Testis (tissue), 2 donors: ENCODE measurements around the gene MTF1.

ENCODE experiments used
- POLR2A ChIP-seq: fragments of 450-650 bp; IDR thresholded peaks from one replicate; pipeline ENCODE4 v1.6.1; 2017; ENCODE audit warnings: antibody characterized with exemption, mild to moderate bottlenecking, moderate library complexity
- TF ChIP-seq, protein P1 (sequence below), 3 experiments: fragments of 450-650 bp in 2 of 3; fragments of 200-600 bp in 1 of 3; sonication (generic) in 1 of 3; IDR thresholded peaks; one replicate each; pipeline ENCODE4 v1.5.1; 2016 to 2019; ENCODE audit warnings: antibody characterized with exemption in 3 of 3, mild to moderate bottlenecking in 2 of 3, moderate library complexity in 1 of 3

DNA sequence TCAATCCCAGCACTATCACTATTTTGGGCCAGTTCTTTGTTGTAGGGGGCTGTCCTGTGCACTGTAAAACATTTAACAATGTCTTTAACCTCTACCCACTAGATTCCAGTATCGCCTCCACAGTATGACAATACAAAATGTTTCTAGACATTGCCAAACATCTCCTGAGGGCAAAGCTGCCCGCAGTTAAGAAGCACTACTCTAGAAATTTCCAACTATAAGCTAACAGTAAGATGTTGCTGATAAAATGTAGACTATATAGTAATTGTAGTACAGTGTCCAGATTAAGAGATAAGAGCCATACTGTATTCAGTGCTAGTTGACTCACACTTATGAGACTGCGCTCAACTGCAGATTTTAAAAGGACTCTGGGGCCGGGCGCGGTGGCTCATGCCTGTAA lies 5.0 kb downstream of the MTF1 start:
- TF ChIP-seq, protein P1, sequence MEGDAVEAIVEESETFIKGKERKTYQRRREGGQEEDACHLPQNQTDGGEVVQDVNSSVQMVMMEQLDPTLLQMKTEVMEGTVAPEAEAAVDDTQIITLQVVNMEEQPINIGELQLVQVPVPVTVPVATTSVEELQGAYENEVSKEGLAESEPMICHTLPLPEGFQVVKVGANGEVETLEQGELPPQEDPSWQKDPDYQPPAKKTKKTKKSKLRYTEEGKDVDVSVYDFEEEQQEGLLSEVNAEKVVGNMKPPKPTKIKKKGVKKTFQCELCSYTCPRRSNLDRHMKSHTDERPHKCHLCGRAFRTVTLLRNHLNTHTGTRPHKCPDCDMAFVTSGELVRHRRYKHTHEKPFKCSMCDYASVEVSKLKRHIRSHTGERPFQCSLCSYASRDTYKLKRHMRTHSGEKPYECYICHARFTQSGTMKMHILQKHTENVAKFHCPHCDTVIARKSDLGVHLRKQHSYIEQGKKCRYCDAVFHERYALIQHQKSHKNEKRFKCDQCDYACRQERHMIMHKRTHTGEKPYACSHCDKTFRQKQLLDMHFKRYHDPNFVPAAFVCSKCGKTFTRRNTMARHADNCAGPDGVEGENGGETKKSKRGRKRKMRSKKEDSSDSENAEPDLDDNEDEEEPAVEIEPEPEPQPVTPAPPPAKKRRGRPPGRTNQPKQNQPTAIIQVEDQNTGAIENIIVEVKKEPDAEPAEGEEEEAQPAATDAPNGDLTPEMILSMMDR (IDR thresholded peaks at IDR 0.05) = no peak
- TF ChIP-seq POLR2A = no peak
